HepG2 (cell line): ENCODE data around the gene SLC7A8. TPM values are rescaled to one million over a fixed set of nuclear protein-coding genes. Genes with fewer than 3 reads are reported as not detected.

Experiments used
- ATF1 ChIP-seq: IDR thresholded peaks from 2 replicates; pipeline ENCODE4 v1.6.1; 2016; ENCODE audit warnings: mild to moderate bottlenecking, control low read depth
- ERF ChIP-seq: IDR thresholded peaks from 2 replicates; pipeline ENCODE4 v1.6.1; 2018; ENCODE audit warnings: missing biosample characterization, missing genetic modification reagents
- KDM2A ChIP-seq: sonication (generic); formaldehyde crosslinking; IDR thresholded peaks from 2 replicates; pipeline ENCODE4 v1.4.0; 2020; ENCODE audit warnings: low read depth, missing genetic modification reagents, borderline replicate concordance
- PAWR ChIP-seq: sonication (generic); formaldehyde crosslinking; IDR thresholded peaks from 2 replicates; pipeline ENCODE4 v1.4.0; 2020; ENCODE audit warnings: missing genetic modification reagents, mild to moderate bottlenecking, borderline replicate concordance
- PITX1 ChIP-seq: sonication (generic); formaldehyde crosslinking; IDR thresholded peaks from 2 replicates; pipeline ENCODE4 v1.5.1; 2020; ENCODE audit warnings: mild to moderate bottlenecking, missing genetic modification reagents
- SIN3B ChIP-seq: fragments of 150-350 bp; IDR thresholded peaks from 2 replicates; pipeline ENCODE4 v1.6.1; 2014; ENCODE audit warnings: low read length
- SRSF9 ChIP-seq: fragments of 200-400 bp; formaldehyde crosslinking; IDR thresholded peaks from 2 replicates; pipeline ENCODE4 v1.6.1; 2018; ENCODE audit warnings: borderline replicate concordance, mild to moderate bottlenecking, low read depth, low read length; ENCODE audit not compliant: insufficient read depth, poor library complexity, severe bottlenecking
- TMF1 ChIP-seq: sonication (generic); formaldehyde crosslinking; IDR thresholded peaks from 2 replicates; pipeline ENCODE4 v1.8.1; 2022; ENCODE audit warnings: low read depth, missing genetic modification reagents
- ZNF264 ChIP-seq: sonication (generic); formaldehyde crosslinking; IDR thresholded peaks from 2 replicates; pipeline ENCODE4 v1.4.0; 2020; ENCODE audit warnings: missing genetic modification reagents
- ZNF468 ChIP-seq: sonication (generic); formaldehyde crosslinking; IDR thresholded peaks from 2 replicates; pipeline ENCODE4 v1.8.0; 2022; ENCODE audit warnings: mild to moderate bottlenecking, moderate library complexity, missing genetic modification reagents
- ZNF530 ChIP-seq: sonication (generic); formaldehyde crosslinking; IDR thresholded peaks from 2 replicates; pipeline ENCODE4 v1.5.0; 2020; ENCODE audit warnings: low read depth, mild to moderate bottlenecking, missing genetic modification reagents
- ZNF567 ChIP-seq: sonication (generic); formaldehyde crosslinking; IDR thresholded peaks from 2 replicates; pipeline ENCODE4 v1.8.1; 2023; ENCODE audit warnings: mild to moderate bottlenecking, missing genetic modification reagents, borderline replicate concordance
- ZNF713 ChIP-seq: sonication (generic); formaldehyde crosslinking; IDR thresholded peaks from 2 replicates; pipeline ENCODE4 v1.4.0; 2020; ENCODE audit warnings: mild to moderate bottlenecking, missing genetic modification reagents
- ZNF788 ChIP-seq: sonication (generic); formaldehyde crosslinking; IDR thresholded peaks from 2 replicates; pipeline ENCODE4 v1.5.0; 2020; ENCODE audit warnings: mild to moderate bottlenecking, missing genetic modification reagents, borderline replicate concordance
- ZNF883 ChIP-seq: sonication (generic); formaldehyde crosslinking; IDR thresholded peaks from 2 replicates; pipeline ENCODE4 v1.5.1; 2020; ENCODE audit warnings: mild to moderate bottlenecking, missing genetic modification reagents; ENCODE audit errors: not compliant biosample characterization
- ZSCAN25 ChIP-seq: sonication (generic); formaldehyde crosslinking; IDR thresholded peaks from 2 replicates; pipeline ENCODE4 v1.8.0; 2022; ENCODE audit warnings: mild to moderate bottlenecking, missing genetic modification reagents
- polyA plus RNA-seq, 8 experiments: library from polyadenylated mRNA; depleted of rRNA in 3 of 8; stranded (reverse) in 7 of 8; unstranded in 1 of 8; fragments of >200 nt; fragmentation: Illumina TruSeq in 4 of 8; extraction: Trizol in 4 of 8; gene quantifications; 2 replicates each; pipeline versions ENCODE4 v1.2.1 to v1.2.3, GENCODE V29; 2011 to 2016; ENCODE audit warnings: low read depth in 4 of 8, missing spikeins in 1 of 8, mixed read lengths in 1 of 8; ENCODE audit not compliant: insufficient read depth in 1 of 8
- total RNA-seq, 5 experiments: library from RNA; depleted of rRNA; stranded (reverse); fragments of >200 nt; fragmentation: Illumina TruSeq; extraction: Trizol; gene quantifications; 2 replicates each; pipeline ENCODE4 v1.2.3, GENCODE V29; 2016; ENCODE audit warnings: low read depth in 1 of 5
- TF ChIP-seq, protein P1 (sequence below): sonication (generic); formaldehyde crosslinking; IDR thresholded peaks from 2 replicates; pipeline ENCODE4 v1.4.0; 2020; ENCODE audit warnings: missing genetic modification reagents
- TF ChIP-seq, protein P2 (sequence below): sonication (generic); formaldehyde crosslinking; IDR thresholded peaks from 2 replicates; pipeline ENCODE4 v1.5.0; 2020; ENCODE audit warnings: missing genetic modification reagents, mild to moderate bottlenecking, borderline replicate concordance
- TF ChIP-seq, protein P3 (sequence below): sonication (generic); formaldehyde crosslinking; IDR thresholded peaks from 2 replicates; pipeline ENCODE4 v1.4.0; 2020; ENCODE audit warnings: mild to moderate bottlenecking, low read depth, missing genetic modification reagents
- TF ChIP-seq, protein P4 (sequence below): sonication (generic); formaldehyde crosslinking; IDR thresholded peaks from 2 replicates; pipeline ENCODE4 v1.4.0; 2020; ENCODE audit warnings: low read depth, mild to moderate bottlenecking, missing genetic modification reagents

Gene SLC7A8
- total and polyA plus RNA-seq, 2 of the 13 experiments (the other 11 are each of a cell fraction or from before 2014, with no cell fraction given): 0.25 TPM; not detected in 1

DNA sequence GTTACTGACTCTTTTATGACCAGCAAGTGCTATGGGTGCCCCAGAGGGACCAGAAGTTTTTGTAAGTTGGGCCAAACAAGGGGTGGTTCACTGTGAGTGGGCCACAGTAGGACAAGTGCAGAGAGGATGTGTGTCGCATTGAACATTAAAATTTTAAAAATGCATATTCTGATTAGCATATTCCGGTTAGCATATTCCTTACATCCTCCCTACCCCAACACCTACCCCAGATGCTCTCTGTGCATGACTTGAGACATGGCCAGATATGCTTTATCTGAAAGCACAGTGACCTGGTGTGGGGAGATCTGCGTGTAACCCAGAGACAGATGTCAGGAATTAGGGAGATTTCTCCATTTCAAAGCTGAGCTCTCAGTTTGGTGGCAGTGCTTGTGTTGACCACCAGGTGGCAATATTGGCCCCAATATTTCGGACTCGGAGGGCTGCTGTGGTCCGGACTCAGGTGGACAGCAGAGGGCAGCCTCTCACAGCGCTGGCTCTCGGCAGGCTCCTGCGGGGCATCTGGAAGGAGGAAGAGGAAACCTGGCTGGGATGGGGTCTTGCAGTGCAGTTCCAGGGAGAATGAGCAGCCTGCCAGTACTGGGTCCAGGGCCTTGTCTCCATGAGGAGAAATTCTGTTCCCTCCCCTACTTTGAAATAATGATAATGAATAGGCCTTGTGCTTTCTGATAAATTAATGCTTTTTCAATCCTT lies 62.8 kb downstream of the SLC7A8 start (continued):
- TF ChIP-seq, protein P1, sequence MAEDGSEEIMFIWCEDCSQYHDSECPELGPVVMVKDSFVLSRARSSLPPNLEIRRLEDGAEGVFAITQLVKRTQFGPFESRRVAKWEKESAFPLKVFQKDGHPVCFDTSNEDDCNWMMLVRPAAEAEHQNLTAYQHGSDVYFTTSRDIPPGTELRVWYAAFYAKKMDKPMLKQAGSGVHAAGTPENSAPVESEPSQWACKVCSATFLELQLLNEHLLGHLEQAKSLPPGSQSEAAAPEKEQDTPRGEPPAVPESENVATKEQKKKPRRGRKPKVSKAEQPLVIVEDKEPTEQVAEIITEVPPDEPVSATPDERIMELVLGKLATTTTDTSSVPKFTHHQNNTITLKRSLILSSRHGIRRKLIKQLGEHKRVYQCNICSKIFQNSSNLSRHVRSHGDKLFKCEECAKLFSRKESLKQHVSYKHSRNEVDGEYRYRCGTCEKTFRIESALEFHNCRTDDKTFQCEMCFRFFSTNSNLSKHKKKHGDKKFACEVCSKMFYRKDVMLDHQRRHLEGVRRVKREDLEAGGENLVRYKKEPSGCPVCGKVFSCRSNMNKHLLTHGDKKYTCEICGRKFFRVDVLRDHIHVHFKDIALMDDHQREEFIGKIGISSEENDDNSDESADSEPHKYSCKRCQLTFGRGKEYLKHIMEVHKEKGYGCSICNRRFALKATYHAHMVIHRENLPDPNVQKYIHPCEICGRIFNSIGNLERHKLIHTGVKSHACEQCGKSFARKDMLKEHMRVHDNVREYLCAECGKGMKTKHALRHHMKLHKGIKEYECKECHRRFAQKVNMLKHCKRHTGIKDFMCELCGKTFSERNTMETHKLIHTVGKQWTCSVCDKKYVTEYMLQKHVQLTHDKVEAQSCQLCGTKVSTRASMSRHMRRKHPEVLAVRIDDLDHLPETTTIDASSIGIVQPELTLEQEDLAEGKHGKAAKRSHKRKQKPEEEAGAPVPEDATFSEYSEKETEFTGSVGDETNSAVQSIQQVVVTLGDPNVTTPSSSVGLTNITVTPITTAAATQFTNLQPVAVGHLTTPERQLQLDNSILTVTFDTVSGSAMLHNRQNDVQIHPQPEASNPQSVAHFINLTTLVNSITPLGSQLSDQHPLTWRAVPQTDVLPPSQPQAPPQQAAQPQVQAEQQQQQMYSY (CRISPR knock-in tag): no peak
- TF ChIP-seq PAWR (CRISPR knock-in tag): no peak
- TF ChIP-seq ZNF264 (CRISPR knock-in tag): no peak
- TF ChIP-seq, protein P2, sequence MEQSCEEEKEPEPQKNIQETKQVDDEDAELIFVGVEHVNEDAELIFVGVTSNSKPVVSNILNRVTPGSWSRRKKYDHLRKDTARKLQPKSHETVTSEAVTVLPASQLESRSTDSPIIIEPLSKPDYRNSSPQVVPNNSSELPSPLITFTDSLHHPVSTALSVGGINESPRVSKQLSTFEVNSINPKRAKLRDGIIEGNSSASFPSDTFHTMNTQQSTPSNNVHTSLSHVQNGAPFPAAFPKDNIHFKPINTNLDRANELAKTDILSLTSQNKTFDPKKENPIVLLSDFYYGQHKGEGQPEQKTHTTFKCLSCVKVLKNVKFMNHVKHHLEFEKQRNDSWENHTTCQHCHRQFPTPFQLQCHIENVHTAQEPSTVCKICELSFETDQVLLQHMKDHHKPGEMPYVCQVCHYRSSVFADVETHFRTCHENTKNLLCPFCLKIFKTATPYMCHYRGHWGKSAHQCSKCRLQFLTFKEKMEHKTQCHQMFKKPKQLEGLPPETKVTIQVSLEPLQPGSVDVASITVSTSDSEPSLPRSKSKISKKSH (CRISPR knock-in tag): peak; percentile 93; the same call in 1 of the 2 replicates
- TF ChIP-seq ZNF713 (CRISPR knock-in tag): no peak
- peak; percentile 63 for TF ChIP-seq ZNF883
- TF ChIP-seq, protein P3, sequence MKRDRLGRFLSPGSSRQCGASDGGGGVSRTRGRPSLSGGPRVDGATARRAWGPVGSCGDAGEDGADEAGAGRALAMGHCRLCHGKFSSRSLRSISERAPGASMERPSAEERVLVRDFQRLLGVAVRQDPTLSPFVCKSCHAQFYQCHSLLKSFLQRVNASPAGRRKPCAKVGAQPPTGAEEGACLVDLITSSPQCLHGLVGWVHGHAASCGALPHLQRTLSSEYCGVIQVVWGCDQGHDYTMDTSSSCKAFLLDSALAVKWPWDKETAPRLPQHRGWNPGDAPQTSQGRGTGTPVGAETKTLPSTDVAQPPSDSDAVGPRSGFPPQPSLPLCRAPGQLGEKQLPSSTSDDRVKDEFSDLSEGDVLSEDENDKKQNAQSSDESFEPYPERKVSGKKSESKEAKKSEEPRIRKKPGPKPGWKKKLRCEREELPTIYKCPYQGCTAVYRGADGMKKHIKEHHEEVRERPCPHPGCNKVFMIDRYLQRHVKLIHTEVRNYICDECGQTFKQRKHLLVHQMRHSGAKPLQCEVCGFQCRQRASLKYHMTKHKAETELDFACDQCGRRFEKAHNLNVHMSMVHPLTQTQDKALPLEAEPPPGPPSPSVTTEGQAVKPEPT (CRISPR knock-in tag): no peak; the same call in 1 of the 2 replicates
- TF ChIP-seq SIN3B: no peak; the same call in 1 of the 2 replicates
- TF ChIP-seq PITX1 (CRISPR knock-in tag): peak; percentile 75; the same call in 1 of the 2 replicates
- TF ChIP-seq ATF1 (CRISPR knock-in tag): no peak
- 0 out of 2 replicates have a peak, but pooled peaks have one; percentile 53 for TF ChIP-seq ZNF567 (CRISPR knock-in tag)
- no peak for TF ChIP-seq ZNF468
- no peak for TF ChIP-seq SRSF9
- TF ChIP-seq ZNF530 (CRISPR knock-in tag): no peak
- TF ChIP-seq ERF (CRISPR knock-in tag): peak; percentile 98
- no peak for TF ChIP-seq ZSCAN25 (CRISPR knock-in tag)
- TF ChIP-seq, protein P4, sequence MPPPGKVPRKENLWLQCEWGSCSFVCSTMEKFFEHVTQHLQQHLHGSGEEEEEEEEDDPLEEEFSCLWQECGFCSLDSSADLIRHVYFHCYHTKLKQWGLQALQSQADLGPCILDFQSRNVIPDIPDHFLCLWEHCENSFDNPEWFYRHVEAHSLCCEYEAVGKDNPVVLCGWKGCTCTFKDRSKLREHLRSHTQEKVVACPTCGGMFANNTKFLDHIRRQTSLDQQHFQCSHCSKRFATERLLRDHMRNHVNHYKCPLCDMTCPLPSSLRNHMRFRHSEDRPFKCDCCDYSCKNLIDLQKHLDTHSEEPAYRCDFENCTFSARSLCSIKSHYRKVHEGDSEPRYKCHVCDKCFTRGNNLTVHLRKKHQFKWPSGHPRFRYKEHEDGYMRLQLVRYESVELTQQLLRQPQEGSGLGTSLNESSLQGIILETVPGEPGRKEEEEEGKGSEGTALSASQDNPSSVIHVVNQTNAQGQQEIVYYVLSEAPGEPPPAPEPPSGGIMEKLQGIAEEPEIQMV: peak; percentile 93
- TF ChIP-seq ZNF788 (CRISPR knock-in tag): peak; percentile 76; the same call in 1 of the 2 replicates
- TF ChIP-seq TMF1 (CRISPR knock-in tag): no peak
- TF ChIP-seq KDM2A (CRISPR knock-in tag): peak; percentile 99
